HL-60 (cell line): ENCODE measurements around the gene MROH2A.

ENCODE experiments used
- DNase-seq, 2 experiments: peaks; one replicate each; pipeline ENCODE4 v3.0.0-alpha.2; 2010 to 2020; ENCODE audit warnings: low read depth in 1 of 2, low spot score in 1 of 2
- H3K27ac ChIP-seq: fragments of 250-450 bp; sonication (Bioruptor Pico); replicated peaks from 2 replicates; pipeline ENCODE4 v1.5.1; 2020; ENCODE audit warnings: mild to moderate bottlenecking, moderate library complexity
- H3K27me3 ChIP-seq: fragments of 250-450 bp; sonication (Bioruptor Pico); 2 replicates; pipeline ENCODE4 v1.5.1; 2021; ENCODE audit warnings: mild to moderate bottlenecking, moderate library complexity; ENCODE audit not compliant: insufficient read depth, poor library complexity, severe bottlenecking
- H3K4me3 ChIP-seq: replicated peaks from 2 replicates; pipeline ENCODE4 v1.5.1; 2011; ENCODE audit warnings: mild to moderate bottlenecking, control low read depth, low read length; ENCODE audit not compliant: insufficient read depth
- CTCF ChIP-seq: IDR thresholded peaks from one replicate; pipeline ENCODE4 v1.5.1; 2011; ENCODE audit warnings: low read length, control low read depth, inconsistent platforms; ENCODE audit not compliant: insufficient read depth
- GABPA ChIP-seq: IDR thresholded peaks from 2 replicates; pipeline ENCODE4 v1.6.1; 2012; ENCODE audit warnings: low read depth
- POLR2AphosphoS5 ChIP-seq: IDR thresholded peaks from 2 replicates; pipeline ENCODE4 v1.6.1; 2012; ENCODE audit warnings: low read depth
- REST ChIP-seq: IDR thresholded peaks from 2 replicates; pipeline ENCODE4 v1.6.1; 2012; ENCODE audit warnings: low read depth; ENCODE audit not compliant: insufficient replicate concordance
- SPI1 ChIP-seq: IDR thresholded peaks from 2 replicates; pipeline ENCODE4 v1.6.1; 2012; ENCODE audit warnings: low read depth, mild to moderate bottlenecking, borderline replicate concordance

The MROH2A gene

GRCh38 chr2:233817361-233817911 lies 39.3 kb downstream of the MROH2A start:
- Histone ChIP-seq H3K4me3 (no peak overlapping the region), H3K27me3 (no peaks in the 10 kb centered on the region), H3K27ac (no peak overlapping the region)
- no peak for DNase-seq
- TF ChIP-seq POLR2AphosphoS5 (no peak), REST (no peak), SPI1 (no peak), CTCF (no peak), GABPA (no peak)

GRCh38 chr2:233817995-233818638 lies 40.0 kb downstream of the MROH2A start:
- no peak for DNase-seq

GRCh38 chr2:233818639-233819621 lies 40.8 kb downstream of the MROH2A start:
- TF ChIP-seq CTCF (no peak), REST (no peak), SPI1 (no peak), POLR2AphosphoS5 (no peak), GABPA (no peak)
- H3K4me3 ChIP-seq: no peak overlapping the region
- H3K27ac ChIP-seq: no peak overlapping the region
- no peaks in the 10 kb centered on the region for H3K27me3 ChIP-seq
- no peak for DNase-seq

More at GRCh38 chr2:233817995-233818638, 40.0 kb downstream of the MROH2A start:
- Histone ChIP-seq H3K4me3 (no peak overlapping the region), H3K27ac (no peak overlapping the region), H3K27me3 (no peaks in the 10 kb centered on the region)
- TF ChIP-seq POLR2AphosphoS5 (no peak), REST (no peak), SPI1 (no peak), GABPA (no peak)
